ENCODE measurements around the gene MYLK4. TPM values are rescaled to one million over a fixed set of nuclear protein-coding genes. Genes with fewer than 3 reads are reported as not detected.

Gene MYLK4
- total and polyA plus RNA-seq, 2 donors (not counting 3 experiments of a cell fraction or from before 2014, with no cell fraction given): 0.41 to 0.62 TPM

- no peak for DNase-seq (ENCODE audit: low read depth, low spot score)
- H3K27ac ChIP-seq (ENCODE audit: insufficient read depth, low read depth, low read length): no peak overlapping the region
- H2AFZ ChIP-seq (ENCODE audit: low read depth, low read length): no peak overlapping the region
- no peak for FAIRE-seq
- TF ChIP-seq POLR2A (IDR thresholded peaks at IDR 0.05; ENCODE audit: low read depth, low read length): no peak
- no peak for TF ChIP-seq GATA2 (IDR thresholded peaks at IDR 0.05; ENCODE audit: insufficient read depth, insufficient read length, low read depth, low read length)
- no peak for TF ChIP-seq MAX (IDR thresholded peaks at IDR 0.05; ENCODE audit: insufficient read depth, insufficient read length)
- TF ChIP-seq POLR2AphosphoS5 (IDR thresholded peaks at IDR 0.05; ENCODE audit: insufficient read depth, low read depth, low read length): no peak
- no peak for TF ChIP-seq JUN (IDR thresholded peaks at IDR 0.05; ENCODE audit: borderline replicate concordance, insufficient read depth, insufficient read length, low read depth)
- no peak for TF ChIP-seq EZH2 (IDR thresholded peaks at IDR 0.05; ENCODE audit: borderline replicate concordance, low read depth, low read length, severe bottlenecking)
- TF ChIP-seq FOS (IDR thresholded peaks at IDR 0.05; ENCODE audit: borderline replicate concordance, insufficient read depth, low read length): no peak
- no peak for TF ChIP-seq MYC (IDR thresholded peaks at IDR 0.05; ENCODE audit: low read depth, low read length)
- no peak for TF ChIP-seq CTCF (IDR thresholded peaks at IDR 0.05; ENCODE audit: extremely low read depth in 1 of 2, insufficient read depth in 1 of 2, low read depth in 1 of 2, low read length in 2 of 2)
- H4K20me1 ChIP-seq (replicated peaks; ENCODE audit: control insufficient read depth, extremely low read depth, insufficient read depth, low read length): no peaks in the 10 kb centered on the region
- H3K9me3 ChIP-seq (replicated peaks; ENCODE audit: control insufficient read depth, insufficient read depth, low read length): no peaks in the 10 kb centered on the region
- CTCF ChIA-PET: interaction anchor here (3.1 kb wide), 1 partner anchor 8 kb away, joined by 18 read pairs; no protein-coding TSS in a partner anchor
- no peak overlapping the region for H3K4me3 ChIP-seq (replicated peaks in 1 of 3; ENCODE audit: insufficient read depth in 1 of 3, low read depth in 1 of 3, low read length in 3 of 3)
- no peaks in the 10 kb centered on the region for H3K79me2 ChIP-seq (ENCODE audit: control insufficient read depth, insufficient read depth, low read length)
- intact Hi-C loops (cut with micrococcal nuclease): no loop called here
- H3K9ac ChIP-seq (replicated peaks; ENCODE audit: extremely low read depth, insufficient read depth, low read length): no peak overlapping the region
- dilution Hi-C loops (cut with MboI; ENCODE audit: extremely low pct_ligation_motif_present, low sequenced_read_pairs): no loop called here
- no TSS peak for BruUV-seq (replicated peaks)
- H3K9me1 ChIP-seq (replicated peaks; ENCODE audit: control insufficient read depth, extremely low read depth, insufficient read depth, low read length): no peaks in the 10 kb centered on the region
- no peaks in the 10 kb centered on the region for H3K36me3 ChIP-seq (ENCODE audit: control insufficient read depth in 2 of 2, extremely low read depth in 1 of 2, insufficient read depth in 2 of 2, low read length in 2 of 2)
- no peak overlapping the region for H3K4me2 ChIP-seq (ENCODE audit: insufficient read depth, low read length)
- peaks cover 9% of the 10 kb centered on the region for H3K4me1 ChIP-seq (ENCODE audit: control insufficient read depth, extremely low read depth, insufficient read depth, low read length)
- POLR2A ChIA-PET: no interaction called here
- no peaks in the 10 kb centered on the region for H3K27me3 ChIP-seq (ENCODE audit: control insufficient read depth in 2 of 2, insufficient read depth in 2 of 2, low read length in 2 of 2)
Observed at GRCh38 chr6:2729921-2730320, 20.8 kb downstream of the MYLK4 start.
